CD4-positive, alpha-beta T cell treated with Interleukin-15 for 1 hour (primary cell): ENCODE results near the gene PNMA8C.
"Not testable (repeated sequence)": the region's sequence is repeated elsewhere in the genome, so short reads cannot be mapped to it uniquely, and the experiment has no call there.

Source experiments
- DNase-seq: peaks from one replicate; pipeline ENCODE4 v3.0.0-alpha.2; 2020

The PNMA8C gene

GRCh38 chr19:46388311-46389095 lies 40.2 kb downstream of the PNMA8C start:
- no peak for DNase-seq

GRCh38 chr19:46387713-46388130 lies 41.0 kb downstream of the PNMA8C start:
- no peak for DNase-seq

GRCh38 chr19:46386996-46387712 lies 41.6 kb downstream of the PNMA8C start:
- no peak for DNase-seq

GRCh38 chr19:46386151-46386550 lies 42.6 kb downstream of the PNMA8C start:
- DNase-seq = no peak

GRCh38 chr19:46385636-46386035 lies 43.1 kb downstream of the PNMA8C start:
- DNase-seq = no peak

GRCh38 chr19:46384396-46384795 lies 44.3 kb downstream of the PNMA8C start:
- DNase-seq = no peak

GRCh38 chr19:46383846-46384245 lies 44.9 kb downstream of the PNMA8C start:
- no peak for DNase-seq

- DNase-seq = no peak
Measured at GRCh38 chr19:46383171-46383815, 45.4 kb downstream of the PNMA8C start.

GRCh38 chr19:46381756-46382345 lies 46.9 kb downstream of the PNMA8C start:
- no peak for DNase-seq

GRCh38 chr19:46381346-46381745 lies 47.4 kb downstream of the PNMA8C start:
- DNase-seq = no peak

- no peak for DNase-seq
Measured at GRCh38 chr19:46380690-46381089, 48.0 kb downstream of the PNMA8C start.

GRCh38 chr19:46378268-46378667 lies 50.5 kb downstream of the PNMA8C start:
- no peak for DNase-seq

- no peak for DNase-seq
Measured at GRCh38 chr19:46376241-46377153, 52.2 kb downstream of the PNMA8C start.

- DNase-seq = not testable (repeated sequence)
Measured at GRCh38 chr19:46375476-46376067, 53.2 kb downstream of the PNMA8C start.
